SU-DHL-6 (cell line): ENCODE measurements around the gene NR2E3.

ENCODE experiments used
- H2AFZ ChIP-seq: fragments of 200-600 bp; sonication (generic); 2 replicates; pipeline ENCODE4 v1.6.1; 2014; ENCODE audit warnings: low read depth, mild to moderate bottlenecking, moderate library complexity, mixed read lengths, antibody characterized with exemption, low read length; ENCODE audit not compliant: severe bottlenecking
- H3F3A ChIP-seq: fragments of 200-600 bp; shearing (Covaris generic); 2 replicates; pipeline ENCODE4 v1.6.0; 2016; ENCODE audit warnings: antibody characterized with exemption, mild to moderate bottlenecking; ENCODE audit not compliant: insufficient read depth
- H3K27ac ChIP-seq: fragments of 200-600 bp; sonication (generic); 2 replicates; pipeline ENCODE4 v1.5.1; 2016; ENCODE audit warnings: low read depth, mild to moderate bottlenecking, low read length, moderate library complexity, mixed read lengths
- H3K27me3 ChIP-seq: fragments of 200-600 bp; sonication (generic), shearing (Covaris generic); 2 replicates; pipeline ENCODE4 v1.6.0; 2014; ENCODE audit warnings: mild to moderate bottlenecking, low read length
- H3K36me3 ChIP-seq: fragments of 200-600 bp; sonication (generic); 2 replicates; pipeline ENCODE4 v1.6.1; 2014; ENCODE audit warnings: mild to moderate bottlenecking, low read length, mixed read lengths
- H3K4me2 ChIP-seq: fragments of 300-600, 200-600 bp; shearing (Covaris generic), sonication (generic); 2 replicates; pipeline ENCODE4 v1.6.0; 2014; ENCODE audit warnings: low read length, low read depth, mild to moderate bottlenecking; ENCODE audit not compliant: poor library complexity, severe bottlenecking
- H3K4me3 ChIP-seq: fragments of 200-600 bp; sonication (generic); 2 replicates; pipeline ENCODE4 v1.5.1; 2014; ENCODE audit warnings: antibody characterized with exemption, low read length, mild to moderate bottlenecking, mixed read lengths; ENCODE audit not compliant: insufficient read depth, poor library complexity, severe bottlenecking
- H3K79me2 ChIP-seq: fragments of 200-600 bp; sonication (generic); 2 replicates; pipeline ENCODE4 v1.6.1; 2014; ENCODE audit warnings: mild to moderate bottlenecking, low read length, moderate library complexity; ENCODE audit not compliant: insufficient read depth
- H3K9ac ChIP-seq: fragments of 200-600 bp; sonication (generic); 2 replicates; pipeline ENCODE4 v1.7.0; 2014; ENCODE audit warnings: mild to moderate bottlenecking, low read length
- H3K9me2 ChIP-seq: fragments of 200-600 bp; sonication (generic); replicated peaks from 2 replicates; pipeline ENCODE4 v1.6.1; 2014; ENCODE audit warnings: low read length; ENCODE audit not compliant: insufficient read depth
- H3K9me3 ChIP-seq: fragments of 200-600 bp; sonication (generic); 2 replicates; pipeline ENCODE4 v1.6.1; 2014; ENCODE audit warnings: low read length, mixed read lengths; ENCODE audit not compliant: insufficient read depth
- H4K20me1 ChIP-seq: fragments of 200-600 bp; sonication (generic); 2 replicates; pipeline ENCODE4 v1.6.1; 2014; ENCODE audit warnings: low read depth, mild to moderate bottlenecking, antibody characterized with exemption, low read length, moderate library complexity, mixed read lengths
- CTCF ChIP-seq: fragments of 200-600 bp; sonication (generic); IDR thresholded peaks from one replicate; pipeline ENCODE4 v1.5.1; 2017; ENCODE audit warnings: antibody characterized with exemption, mild to moderate bottlenecking, low read length, moderate library complexity; ENCODE audit not compliant: insufficient read depth, poor library complexity, severe bottlenecking
- EZH2phosphoT487 ChIP-seq: fragments of 200-600 bp; sonication (generic), shearing (Covaris generic); conservative IDR thresholded peaks from 2 replicates; pipeline ENCODE4 v1.6.1; 2018; ENCODE audit warnings: mild to moderate bottlenecking, antibody characterized with exemption, low read length, moderate library complexity, mixed read lengths

The NR2E3 gene

GRCh38 chr15:71768184-71768583 is 42.2 kb upstream of the NR2E3 start:
- Histone ChIP-seq H3K27me3 (no peaks in the 10 kb centered on the region), H3K9me2 (no peaks in the 10 kb centered on the region), H2AFZ (no peak overlapping the region), H3K36me3 (no peaks in the 10 kb centered on the region), H3K27ac (no peak overlapping the region), H3K79me2 (no peaks in the 10 kb centered on the region), H3K4me3 (no peak overlapping the region), H3K4me2 (no peak overlapping the region), H4K20me1 (no peaks in the 10 kb centered on the region), H3K9ac (no peak overlapping the region), H3F3A (no peaks in the 10 kb centered on the region), H3K9me3 (no peaks in the 10 kb centered on the region)
- TF ChIP-seq CTCF (no peak), EZH2phosphoT487 (no peak)

DNA sequence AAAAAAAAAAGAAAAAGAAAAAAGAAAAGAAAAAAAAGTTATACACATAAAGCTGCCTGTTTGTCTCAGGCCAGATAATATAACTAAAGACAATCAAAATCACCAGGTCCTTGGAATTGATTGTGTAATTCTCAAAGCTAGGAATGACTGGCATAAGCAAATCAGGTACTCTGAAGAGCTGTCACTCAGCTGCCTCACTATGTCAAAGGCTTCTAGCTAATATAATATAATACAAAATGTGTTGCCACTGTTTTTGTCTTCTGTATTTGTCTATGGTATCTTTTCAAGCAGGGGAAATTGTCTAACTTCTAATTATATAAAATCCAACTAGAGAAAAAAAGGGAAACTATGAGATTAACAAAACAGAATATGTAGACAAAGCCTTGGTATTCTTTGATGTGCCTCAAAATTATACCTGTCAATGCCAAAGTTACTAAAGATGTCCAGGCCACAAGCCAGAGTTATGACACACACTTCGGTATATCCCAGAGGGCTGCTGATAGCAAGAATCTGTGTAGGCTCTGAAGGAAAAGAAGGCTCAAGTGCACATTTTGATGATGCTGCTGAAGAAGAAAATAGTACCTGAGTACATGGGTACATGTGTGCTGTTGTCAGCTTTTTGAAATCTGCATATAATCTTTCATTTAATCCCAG is 37.0 kb upstream of the NR2E3 start:
- no peak overlapping the region for H2AFZ ChIP-seq
- TF ChIP-seq EZH2phosphoT487: no peak
- TF ChIP-seq CTCF: no peak
- H3F3A ChIP-seq: no peaks in the 10 kb centered on the region

DNA sequence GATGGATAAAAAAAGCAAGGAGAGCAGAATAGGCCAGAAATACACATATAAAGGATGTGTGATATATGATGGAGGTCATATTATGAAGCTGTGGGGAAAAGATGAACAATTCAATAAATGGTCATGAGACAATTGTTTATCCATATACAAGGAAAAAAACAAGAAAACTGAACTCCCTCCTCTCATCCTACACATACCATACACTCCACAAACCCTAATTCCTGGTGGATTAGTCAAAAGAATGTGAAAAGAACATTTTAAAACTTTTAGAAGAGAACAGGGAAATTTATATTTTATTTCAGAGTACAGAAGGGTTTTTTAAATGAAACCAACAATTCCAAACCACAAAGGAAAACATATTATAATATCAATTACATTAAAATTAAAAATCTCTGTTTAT is 34.5 kb upstream of the NR2E3 start:
- Histone ChIP-seq H3K27ac (no peak overlapping the region), H2AFZ (no peak overlapping the region), H3K4me2 (no peak overlapping the region), H3K4me3 (no peak overlapping the region), H3K36me3 (no peaks in the 10 kb centered on the region), H4K20me1 (no peaks in the 10 kb centered on the region), H3K79me2 (no peaks in the 10 kb centered on the region), H3F3A (no peaks in the 10 kb centered on the region), H3K9me2 (no peaks in the 10 kb centered on the region), H3K9me3 (no peaks in the 10 kb centered on the region), H3K27me3 (no peaks in the 10 kb centered on the region), H3K9ac (no peak overlapping the region)
- no peak for TF ChIP-seq EZH2phosphoT487
- TF ChIP-seq CTCF: no peak

More for the DNA sequence above, 37.0 kb upstream of the NR2E3 start:
- Histone ChIP-seq H4K20me1 (no peaks in the 10 kb centered on the region), H3K9me3 (no peaks in the 10 kb centered on the region), H3K36me3 (no peaks in the 10 kb centered on the region), H3K9ac (no peak overlapping the region), H3K27ac (no peak overlapping the region), H3K79me2 (no peaks in the 10 kb centered on the region), H3K4me3 (no peak overlapping the region), H3K27me3 (no peaks in the 10 kb centered on the region), H3K4me2 (no peak overlapping the region), H3K9me2 (no peaks in the 10 kb centered on the region)
